Stimulated activated effector memory CD8-positive, alpha-beta T cell treated with anti-CD3 and anti-CD28 coated beads, Interleukin-12 subunit alpha, Interleukin-12 subunit beta, amount 100 ng/mL, for 72 hours (primary cell): ENCODE results near the gene SLC26A1.
A peak's percentile ranks its signal among the peaks of the same experiment; 100 is the strongest.

ENCODE experiments used
- ATAC-seq: fragments of 150-1000 bp; cut with Tn5 transposase; 2 replicates; pipeline ENCODE4 v1.10.0; 2021
- DNase-seq, 2 donors: peaks; one replicate each; pipeline ENCODE4 v3.0.0; 2021 to 2022; ENCODE audit warnings: low spot score in 2 of 2
- H3K27ac Mint-ChIP-seq: one replicate; pipeline ENCODE4 v1.8.0; 2022; ENCODE audit warnings: mild to moderate bottlenecking, mixed read lengths
- H3K36me3 Mint-ChIP-seq: one replicate; pipeline ENCODE4 v1.8.0; 2022; ENCODE audit warnings: mild to moderate bottlenecking, mixed read lengths
- H3K4me1 Mint-ChIP-seq: one replicate; pipeline ENCODE4 v1.8.0; 2022; ENCODE audit warnings: mixed read lengths
- H3K4me3 Mint-ChIP-seq: one replicate; pipeline ENCODE4 v1.8.0; 2022; ENCODE audit warnings: mild to moderate bottlenecking, mixed read lengths
- H3K9me3 Mint-ChIP-seq: one replicate; pipeline ENCODE4 v1.8.0; 2022; ENCODE audit warnings: mixed read lengths

Gene SLC26A1

DNA sequence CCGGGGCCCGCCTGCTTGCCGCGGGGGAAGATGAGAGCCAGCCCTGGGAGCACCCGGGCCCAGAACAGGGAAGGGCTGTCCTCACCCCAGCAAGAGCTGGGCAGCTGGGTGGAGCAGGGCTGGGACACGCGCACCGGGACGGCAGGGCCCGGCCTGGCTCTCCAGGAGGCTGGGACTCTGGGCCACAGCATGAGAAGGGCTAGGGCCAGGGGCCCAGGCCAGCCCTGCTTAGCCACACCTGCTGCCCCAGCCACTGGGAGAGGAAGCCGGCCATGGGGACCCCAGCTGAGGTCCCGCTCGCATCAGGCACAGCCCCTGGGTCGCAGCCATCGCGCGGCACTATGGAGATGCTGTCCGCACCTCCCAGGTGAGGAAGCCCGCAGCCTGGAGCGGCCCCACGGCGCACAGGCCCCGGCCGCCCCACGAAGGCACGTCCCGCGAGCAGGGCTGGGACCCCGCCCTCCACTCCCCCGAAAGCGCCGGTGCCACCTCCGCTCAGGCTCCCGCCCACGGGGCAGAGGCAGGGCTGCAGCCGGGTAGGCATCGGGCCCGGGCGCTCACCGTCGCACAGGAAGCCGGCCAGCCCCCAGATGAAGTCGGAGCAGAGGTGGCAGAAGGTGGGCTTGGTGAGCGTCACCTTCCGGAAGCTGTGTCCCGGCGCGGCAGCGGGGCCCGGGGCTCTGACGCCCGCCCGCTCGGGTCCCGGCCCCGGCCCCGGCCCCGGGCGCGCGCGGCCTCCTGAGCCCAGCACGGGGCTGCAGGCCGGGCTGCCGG is 20.4 kb downstream of the SLC26A1 start:
- peak; percentile 59 for ATAC-seq
- peaks cover 20% of the 10 kb centered on the region for H3K4me1 Mint-ChIP-seq
- H3K9me3 Mint-ChIP-seq = no peaks in the 10 kb centered on the region
- DNase-seq = peak; percentile 36 to 77
- no peaks in the 10 kb centered on the region for H3K36me3 Mint-ChIP-seq
- peak overlapping the region; percentile 52 for H3K4me3 Mint-ChIP-seq
- H3K27ac Mint-ChIP-seq = no peak overlapping the region

DNA sequence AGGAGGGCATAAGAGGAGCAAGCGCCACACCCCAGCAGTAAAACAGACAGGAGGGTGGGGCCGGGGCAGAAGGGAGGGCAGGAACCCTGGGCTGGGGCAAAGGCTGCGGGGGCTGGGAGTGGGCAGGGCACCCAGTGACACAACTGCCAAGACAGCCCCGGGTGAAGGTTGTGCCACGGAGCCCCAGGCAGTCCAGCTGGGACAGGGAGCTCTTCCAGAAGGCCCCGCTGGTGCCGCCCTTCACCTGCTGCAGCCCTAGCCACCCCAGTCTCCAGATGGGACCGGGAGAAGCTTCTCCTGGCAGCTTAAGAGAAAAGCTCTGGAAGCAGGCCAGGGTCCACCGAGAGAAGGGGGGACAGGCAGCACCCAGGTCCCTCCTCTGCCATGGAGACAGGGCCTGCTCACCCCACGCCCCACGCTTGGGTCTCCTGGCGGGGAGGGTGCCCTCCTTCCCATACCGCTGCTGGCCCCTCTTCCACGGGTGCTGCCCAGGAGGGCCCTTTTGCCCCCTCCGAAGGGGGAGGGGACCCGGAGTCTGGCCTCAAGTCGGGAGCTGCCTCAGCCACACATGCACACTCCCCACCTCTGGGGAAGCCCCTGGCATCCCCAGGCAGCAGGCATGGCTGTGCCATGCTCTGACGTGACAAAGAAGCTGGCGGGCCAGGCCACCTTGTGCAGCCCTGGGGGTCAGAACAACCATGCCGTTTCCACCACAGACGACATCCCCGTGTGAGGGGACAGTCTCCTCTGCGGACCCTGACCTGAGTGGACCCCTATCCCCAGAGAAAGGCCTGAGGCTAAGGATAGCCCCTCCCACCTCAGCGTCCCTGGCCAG is 21.3 kb downstream of the SLC26A1 start:
- no peak overlapping the region for H3K27ac Mint-ChIP-seq
- no peaks in the 10 kb centered on the region for H3K36me3 Mint-ChIP-seq

DNA sequence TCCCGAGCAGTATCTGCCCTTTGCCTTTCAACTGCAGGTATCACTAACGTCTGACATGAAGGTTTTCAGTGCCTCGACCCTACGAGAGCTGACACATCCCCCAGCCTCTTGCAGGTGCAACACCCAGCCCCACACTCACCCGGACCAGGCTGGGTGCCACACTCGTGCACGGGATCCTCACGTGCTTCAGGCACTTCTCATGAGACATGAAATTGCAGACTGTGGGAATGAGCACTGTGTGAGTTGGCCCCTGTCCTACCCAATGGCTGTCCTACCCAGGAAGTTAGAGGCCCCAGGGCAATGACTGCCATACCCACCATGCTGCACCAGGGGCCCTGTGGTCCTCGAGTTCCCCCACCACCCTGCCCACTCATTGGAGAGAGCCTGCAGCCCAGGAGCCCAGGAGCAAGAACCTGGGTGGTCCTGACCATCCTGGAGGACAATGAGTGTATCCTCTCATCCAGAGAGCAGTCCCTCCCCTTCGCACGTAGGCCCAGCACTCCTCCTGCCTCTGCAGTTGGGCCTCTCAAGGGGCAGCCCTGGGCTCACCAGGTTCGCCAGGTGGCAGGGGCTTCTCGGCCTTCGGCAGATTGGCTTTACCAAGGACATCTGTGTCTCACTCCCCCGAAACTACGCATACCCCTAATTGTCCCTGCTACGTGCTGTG is 22.2 kb downstream of the SLC26A1 start:
- ATAC-seq = no peak
- Mint-ChIP-seq H3K27ac (no peak overlapping the region), H3K36me3 (no peaks in the 10 kb centered on the region), H3K9me3 (no peaks in the 10 kb centered on the region), H3K4me3 (peak overlapping the region; percentile 52), H3K4me1 (peaks cover 20% of the 10 kb centered on the region)
- no peak for DNase-seq

More for the DNA sequence above, 21.3 kb downstream of the SLC26A1 start:
- ATAC-seq = no peak
- Mint-ChIP-seq H3K4me3 (peak overlapping the region; percentile 52), H3K4me1 (peaks cover 20% of the 10 kb centered on the region), H3K9me3 (no peaks in the 10 kb centered on the region)
- no peak for DNase-seq

DNA sequence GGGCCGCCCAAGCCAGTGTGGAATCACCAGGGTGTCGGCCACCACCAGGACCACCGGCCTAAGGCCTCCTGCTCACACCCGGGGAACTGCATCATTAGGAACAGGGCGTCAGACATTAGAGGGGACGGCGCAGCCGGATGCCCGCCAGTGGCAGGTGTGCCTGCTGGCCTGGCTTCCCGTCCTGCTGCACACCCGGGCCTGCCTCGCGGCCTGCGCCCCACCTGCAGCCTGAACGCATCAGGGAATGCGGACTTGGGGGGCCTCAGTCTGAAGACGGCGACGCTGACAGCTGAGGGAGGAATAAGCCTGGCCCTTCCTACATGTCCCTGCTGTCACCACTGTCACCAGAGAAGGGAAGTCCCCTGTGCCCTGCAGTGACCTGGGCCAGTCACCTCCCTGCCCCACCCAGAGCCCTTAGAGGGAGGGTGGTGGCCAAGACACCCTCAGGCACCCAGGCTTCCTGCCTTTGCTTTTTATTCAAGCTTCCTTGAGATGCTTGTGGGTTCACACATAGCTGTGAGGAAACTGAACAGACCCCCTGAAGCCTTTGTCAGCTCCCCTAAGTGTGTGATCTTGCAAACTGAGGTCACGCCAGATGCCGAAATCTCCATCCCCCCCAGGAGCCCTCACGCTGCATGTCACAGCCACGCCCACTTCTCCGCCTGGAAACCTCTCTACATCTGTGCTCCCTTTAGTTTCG is 23.0 kb downstream of the SLC26A1 start:
- Mint-ChIP-seq H3K4me1 (peaks cover 20% of the 10 kb centered on the region), H3K4me3 (peak overlapping the region; percentile 52), H3K36me3 (no peaks in the 10 kb centered on the region), H3K27ac (no peak overlapping the region), H3K9me3 (no peaks in the 10 kb centered on the region)
- ATAC-seq (peak; percentile 60), DNase-seq (no peak)

DNA sequence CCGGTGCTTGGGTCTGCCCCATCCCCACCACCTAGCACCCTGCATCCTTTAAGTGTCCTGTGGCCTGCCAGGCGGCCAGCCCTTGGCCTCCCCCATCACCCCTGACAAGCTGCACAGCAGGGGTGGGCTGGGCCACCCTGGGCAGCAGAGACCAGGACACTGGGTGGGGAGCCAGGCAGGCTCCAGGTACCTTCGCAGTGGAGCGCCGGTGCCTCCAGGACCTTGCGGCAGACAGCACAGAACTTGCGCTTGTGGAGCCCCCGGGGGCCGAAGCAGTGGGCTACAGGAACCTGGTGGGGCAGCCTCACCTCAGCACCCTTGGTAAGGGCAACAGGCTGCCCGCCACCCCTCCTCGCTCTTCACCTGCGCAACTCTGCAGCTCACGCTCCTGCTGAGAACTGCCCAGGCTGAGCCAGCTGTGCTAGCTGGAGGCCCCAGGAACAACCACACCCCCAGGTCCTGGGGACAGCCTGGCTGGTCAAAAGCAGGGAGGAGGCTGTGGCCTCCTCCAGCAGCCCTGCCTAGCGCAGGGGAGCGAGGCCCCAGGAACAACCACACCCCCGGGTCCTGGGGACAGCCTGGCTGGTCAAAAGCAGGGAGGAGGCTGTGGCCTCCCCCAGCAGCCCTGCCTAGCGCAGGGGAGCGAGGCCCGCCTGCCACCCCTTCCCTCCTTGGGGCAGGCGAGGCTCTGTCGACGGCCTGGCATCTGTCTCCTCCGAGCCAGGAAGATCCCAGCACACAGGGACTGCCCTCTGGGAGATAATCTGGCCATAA is 24.4 kb downstream of the SLC26A1 start:
- DNase-seq = no peak
- H3K4me3 Mint-ChIP-seq = no peak overlapping the region
- peaks cover 20% of the 10 kb centered on the region for H3K4me1 Mint-ChIP-seq
- H3K9me3 Mint-ChIP-seq = no peaks in the 10 kb centered on the region
- H3K36me3 Mint-ChIP-seq = no peaks in the 10 kb centered on the region
- no peak for ATAC-seq
- H3K27ac Mint-ChIP-seq = no peak overlapping the region

DNA sequence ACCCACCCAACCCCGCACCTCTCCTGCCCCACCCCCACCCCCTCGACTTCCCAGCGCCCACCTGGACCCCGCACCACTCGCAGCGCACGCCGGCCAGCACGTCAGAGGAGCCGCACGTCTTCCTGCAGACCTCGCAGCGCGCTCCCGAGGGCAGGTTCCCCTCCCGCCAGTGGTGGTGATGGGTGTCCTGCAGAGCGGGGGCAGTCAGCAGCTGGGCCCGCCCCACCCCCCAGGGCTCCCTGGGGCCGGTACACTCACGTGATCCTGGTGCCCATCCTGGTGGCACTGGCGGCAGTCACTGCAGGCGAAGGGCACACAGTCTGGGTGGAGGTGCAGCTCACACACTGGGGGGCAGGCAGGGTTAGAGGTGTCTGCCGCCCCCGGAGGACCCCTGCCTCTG is 25.0 kb downstream of the SLC26A1 start:
- Mint-ChIP-seq H3K4me3 (no peak overlapping the region), H3K27ac (no peak overlapping the region), H3K4me1 (peaks cover 20% of the 10 kb centered on the region), H3K9me3 (no peaks in the 10 kb centered on the region), H3K36me3 (no peaks in the 10 kb centered on the region)
- DNase-seq (no peak), ATAC-seq (no peak)

DNA sequence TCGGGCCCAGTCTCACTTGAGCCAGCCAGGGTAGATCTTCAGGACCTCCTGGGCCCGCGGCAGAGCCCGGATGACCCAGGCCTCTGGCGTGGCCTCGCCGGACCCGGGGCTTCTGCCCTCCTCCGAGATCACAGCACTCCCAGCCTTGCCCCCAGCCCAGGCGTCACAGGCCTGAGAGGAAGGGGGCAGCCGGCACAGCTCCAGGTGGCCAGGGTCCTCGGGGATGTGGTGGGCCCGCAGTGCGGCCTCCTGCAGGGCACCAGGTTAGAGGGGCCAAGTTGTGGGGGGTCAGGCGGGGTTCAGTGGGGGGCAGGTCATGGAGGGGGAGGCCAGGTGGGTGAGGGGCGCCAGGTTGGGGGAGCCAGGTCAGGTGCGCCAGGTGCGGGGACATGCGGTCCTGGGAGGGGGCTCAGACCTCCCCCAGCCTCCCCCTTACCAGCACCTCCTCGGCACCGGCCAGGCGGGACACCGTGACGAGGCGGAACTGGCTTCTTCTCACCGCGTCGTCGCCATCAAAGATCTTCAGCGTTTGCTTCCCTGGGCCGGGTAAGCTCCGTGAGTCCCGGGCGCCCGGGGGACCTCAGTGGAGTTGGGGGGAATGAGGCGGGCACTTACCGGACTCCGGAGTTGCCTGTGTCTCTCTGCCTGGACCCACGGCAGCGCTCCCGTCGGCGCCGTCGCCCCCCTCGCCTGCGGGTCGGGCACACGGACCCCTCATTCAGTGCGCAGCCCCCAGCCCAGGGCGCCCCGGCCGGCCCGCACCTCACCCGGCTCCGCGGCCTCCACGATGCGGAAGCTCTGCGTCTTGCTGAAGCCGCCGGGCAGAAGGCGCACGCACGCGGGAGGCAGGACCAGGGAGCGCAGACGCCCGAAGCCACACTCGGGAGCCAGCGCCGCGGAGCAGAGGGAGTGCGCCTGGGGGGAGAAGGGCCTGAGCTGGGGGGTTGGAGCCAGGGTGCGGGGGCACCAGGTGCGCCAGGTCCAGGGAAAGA is 25.8 kb downstream of the SLC26A1 start:
- DNase-seq = no peak
- H3K9me3 Mint-ChIP-seq = no peaks in the 10 kb centered on the region
- peaks cover 2% of the 10 kb centered on the region for H3K36me3 Mint-ChIP-seq
- H3K4me1 Mint-ChIP-seq = peaks cover 20% of the 10 kb centered on the region
- H3K4me3 Mint-ChIP-seq = no peak overlapping the region
- no peak overlapping the region for H3K27ac Mint-ChIP-seq
- ATAC-seq = no peak

DNA sequence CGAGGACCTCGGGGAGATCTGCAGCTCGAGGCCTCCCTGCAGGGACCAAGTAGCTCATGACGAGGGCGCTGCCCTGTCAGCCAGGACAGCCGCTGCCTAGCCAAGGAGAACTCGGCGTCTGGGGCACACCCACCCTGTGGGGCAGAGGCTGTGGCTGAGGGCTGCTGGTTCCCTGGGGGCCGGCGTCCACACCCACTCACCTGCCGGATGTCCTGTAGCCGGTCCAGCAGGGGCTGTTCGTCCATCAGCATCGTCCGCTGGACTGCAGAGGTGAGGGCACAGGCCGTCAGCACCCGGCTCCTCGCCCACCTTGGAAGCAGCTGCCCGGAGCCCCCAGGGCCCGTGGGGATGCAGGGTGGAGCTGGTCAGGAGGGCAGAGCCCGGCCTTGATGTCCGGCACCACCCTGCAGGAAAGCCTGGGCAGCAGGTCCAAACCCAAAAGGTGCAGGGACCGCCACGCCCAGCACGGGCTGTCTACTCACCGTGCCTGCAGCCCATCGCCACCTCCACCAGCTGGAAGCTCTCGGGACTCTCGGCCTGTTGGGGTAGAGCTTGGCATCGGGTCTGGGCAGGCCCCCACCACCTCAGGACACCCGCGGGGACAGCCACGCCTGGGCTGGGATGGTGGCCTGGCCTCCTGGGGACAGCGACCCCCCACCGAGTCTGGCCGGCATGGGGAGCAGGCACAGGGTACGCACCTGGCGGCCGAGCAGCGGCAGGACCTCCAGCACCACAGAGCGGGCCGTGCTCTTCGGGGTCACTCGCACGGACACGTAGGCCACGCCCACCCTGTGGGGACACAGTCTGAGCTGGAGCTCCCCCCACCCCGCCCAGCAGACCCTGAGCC is 26.7 kb downstream of the SLC26A1 start:
- no peaks in the 10 kb centered on the region for H3K9me3 Mint-ChIP-seq
- no peak overlapping the region for H3K27ac Mint-ChIP-seq
- H3K4me1 Mint-ChIP-seq = peaks cover 18% of the 10 kb centered on the region
- ATAC-seq (no peak), DNase-seq (no peak)
- peaks cover 7% of the 10 kb centered on the region for H3K36me3 Mint-ChIP-seq
- no peak overlapping the region for H3K4me3 Mint-ChIP-seq

DNA sequence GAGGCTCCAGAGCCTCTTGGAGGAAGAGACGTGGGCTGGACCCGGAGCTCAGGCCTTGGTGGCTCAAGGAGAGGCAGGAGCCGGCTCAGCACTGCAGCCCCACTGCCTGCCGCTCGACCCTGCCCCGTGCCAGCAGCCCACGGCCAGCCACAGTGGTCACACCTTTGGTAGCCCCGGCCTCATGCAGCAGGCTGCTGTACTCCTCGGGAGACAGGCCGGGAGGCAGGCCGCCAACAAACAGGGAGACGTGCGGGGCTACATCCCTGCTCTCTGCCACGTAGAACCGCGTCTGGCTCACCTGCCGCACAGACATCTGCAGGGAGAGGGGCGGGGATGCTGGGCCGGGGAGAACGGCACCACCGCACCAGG is 27.5 kb downstream of the SLC26A1 start:
- Mint-ChIP-seq H3K4me1 (peaks cover 11% of the 10 kb centered on the region), H3K4me3 (no peak overlapping the region), H3K9me3 (no peaks in the 10 kb centered on the region), H3K36me3 (peaks cover 7% of the 10 kb centered on the region), H3K27ac (no peak overlapping the region)
- DNase-seq (no peak), ATAC-seq (no peak)

DNA sequence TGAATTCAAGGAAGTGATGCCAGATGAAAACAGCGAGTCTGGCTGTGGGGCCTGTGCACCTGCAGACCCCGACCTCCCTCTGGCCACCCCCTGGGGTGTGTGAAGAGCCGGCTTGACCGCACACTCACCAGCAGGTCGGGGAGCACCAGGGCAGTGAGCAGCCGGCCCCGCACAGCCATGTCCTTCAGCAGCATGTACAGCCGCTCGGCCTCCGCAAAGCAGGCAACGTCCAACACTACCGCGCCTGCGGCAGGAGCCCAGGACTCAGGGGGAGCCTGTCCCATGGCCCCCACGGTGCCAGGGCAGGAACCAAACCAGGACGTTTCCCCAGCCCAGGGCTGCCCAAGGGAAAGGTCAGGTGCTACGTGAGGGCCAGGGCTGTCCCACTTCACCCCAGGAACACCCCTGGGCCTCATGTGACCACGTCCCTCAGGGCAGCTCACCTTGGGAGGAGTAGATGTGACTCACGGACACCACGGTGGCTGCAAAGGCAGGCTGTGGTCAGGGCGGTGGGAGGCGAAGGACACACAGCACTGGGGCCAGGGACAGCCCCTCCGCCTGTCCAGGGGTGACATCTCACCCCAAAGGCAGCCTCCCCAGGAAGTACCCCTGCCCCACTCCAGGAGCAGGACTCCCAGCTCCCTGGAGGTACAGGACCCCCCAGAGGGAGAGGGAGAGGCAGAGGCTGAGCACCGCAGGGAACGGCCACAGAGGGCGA is 28.0 kb downstream of the SLC26A1 start:
- DNase-seq (no peak), ATAC-seq (no peak)
- Mint-ChIP-seq H3K4me1 (peaks cover 6% of the 10 kb centered on the region), H3K4me3 (no peak overlapping the region), H3K27ac (no peak overlapping the region), H3K9me3 (no peaks in the 10 kb centered on the region), H3K36me3 (peaks cover 7% of the 10 kb centered on the region)

DNA sequence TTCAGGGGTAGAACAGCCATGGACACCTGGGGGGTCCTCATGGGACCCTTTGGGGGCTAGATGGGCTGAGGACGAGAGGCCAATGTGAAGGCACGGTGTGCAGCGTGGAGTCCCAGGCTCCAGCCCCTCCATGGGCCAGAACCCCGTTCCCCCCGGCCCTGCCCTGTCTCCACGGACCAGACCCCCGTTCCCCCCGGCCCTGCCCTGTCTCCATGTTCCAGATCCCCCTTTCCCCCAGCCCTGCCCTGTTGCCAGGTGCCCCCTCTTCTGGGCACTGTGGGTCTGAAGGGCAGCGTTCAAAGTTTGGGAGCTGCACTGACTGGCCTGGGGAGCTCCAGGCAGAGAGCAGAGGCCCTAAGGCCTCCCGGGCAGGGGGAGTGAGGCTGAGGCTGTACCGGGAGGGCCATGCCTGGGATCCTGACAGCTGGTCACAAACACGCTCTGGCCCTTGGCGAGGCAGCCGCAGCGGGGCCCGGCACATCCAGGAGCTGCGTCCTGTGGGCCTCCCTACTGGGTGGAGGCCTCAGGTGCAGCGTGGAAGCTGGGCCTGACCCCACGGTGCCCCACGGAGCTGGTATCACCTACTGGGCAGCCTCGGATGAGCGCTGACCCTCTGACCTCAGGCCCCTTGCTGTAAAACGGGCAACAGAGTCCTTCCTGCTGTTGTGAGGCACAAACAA is 28.7 kb downstream of the SLC26A1 start:
- H3K27ac Mint-ChIP-seq = peak overlapping the region; percentile 40
- H3K4me1 Mint-ChIP-seq = no peaks in the 10 kb centered on the region
- H3K36me3 Mint-ChIP-seq = peaks cover 7% of the 10 kb centered on the region
- no peak for ATAC-seq
- no peak overlapping the region for H3K4me3 Mint-ChIP-seq
- DNase-seq = no peak
- no peaks in the 10 kb centered on the region for H3K9me3 Mint-ChIP-seq
